Neural cell (in vitro differentiated cells): ENCODE data around the gene NLGN4Y. TPM values are rescaled to one million over a fixed set of nuclear protein-coding genes. Genes with fewer than 3 reads are reported as not detected.

Source experiments
- H2AFZ ChIP-seq: fragments of 200-600, 300-800 bp; sonication (generic), shearing (Covaris generic); 2 replicates; pipeline ENCODE4 v1.6.0; 2014; ENCODE audit warnings: low read depth, mild to moderate bottlenecking, antibody characterized with exemption, low read length, moderate library complexity
- H3F3A ChIP-seq: fragments of 200-600 bp; shearing (Covaris generic); 2 replicates; pipeline ENCODE4 v1.6.1; 2016; ENCODE audit warnings: mild to moderate bottlenecking, moderate library complexity, mixed read lengths, antibody characterized with exemption, low read length; ENCODE audit not compliant: insufficient read depth, poor library complexity, severe bottlenecking
- H3K27ac ChIP-seq: fragments of 200-600, 300-800 bp; sonication (generic), shearing (Covaris generic); 2 replicates; pipeline ENCODE4 v1.5.1; 2014; ENCODE audit warnings: mild to moderate bottlenecking, low read length, moderate library complexity
- H3K27me3 ChIP-seq: fragments of 300-800, 200-600 bp; sonication (generic), shearing (Covaris generic); 2 replicates; pipeline ENCODE4 v1.6.0; 2014; ENCODE audit warnings: mild to moderate bottlenecking, low read depth, low read length, moderate library complexity; ENCODE audit not compliant: insufficient read depth
- H3K36me3 ChIP-seq: fragments of 300-800, 200-600 bp; sonication (generic), shearing (Covaris generic); 2 replicates; pipeline ENCODE4 v1.5.1; 2014; ENCODE audit warnings: mild to moderate bottlenecking, antibody characterized with exemption, low read length, moderate library complexity; ENCODE audit not compliant: insufficient read depth
- H3K4me2 ChIP-seq: fragments of 300-800, 200-600 bp; sonication (generic), shearing (Covaris generic); 2 replicates; pipeline ENCODE4 v1.6.0; 2014; ENCODE audit warnings: mild to moderate bottlenecking, low read length
- H3K4me3 ChIP-seq: fragments of 300-800, 200-600 bp; sonication (generic), shearing (Covaris generic); 2 replicates; pipeline ENCODE4 v1.5.1; 2014; ENCODE audit warnings: mild to moderate bottlenecking, low read length, moderate library complexity
- H3K79me2 ChIP-seq: fragments of 200-600 bp; shearing (Covaris generic); replicated peaks from 2 replicates; pipeline ENCODE4 v1.6.0; 2014; ENCODE audit warnings: mild to moderate bottlenecking, low read length, moderate library complexity; ENCODE audit not compliant: insufficient read depth
- H3K9ac ChIP-seq: fragments of 300-800, 200-600 bp; sonication (generic), shearing (Covaris generic); 2 replicates; pipeline ENCODE4 v1.6.1; 2016; ENCODE audit warnings: mild to moderate bottlenecking, low read length, mixed read lengths
- H3K9me2 ChIP-seq: fragments of 200-600 bp; shearing (Covaris generic); 2 replicates; pipeline ENCODE4 v1.6.1; 2016; ENCODE audit warnings: mild to moderate bottlenecking, low read length, mixed read lengths; ENCODE audit not compliant: insufficient read depth
- H3K9me3 ChIP-seq: fragments of 200-600, 300-800 bp; sonication (generic), shearing (Covaris generic); 2 replicates; pipeline ENCODE4 v1.6.1; 2016; ENCODE audit warnings: mild to moderate bottlenecking, mixed run types, low read length, moderate library complexity, mixed read lengths
- H4K20me1 ChIP-seq: fragments of 200-600 bp; shearing (Covaris generic); 2 replicates; pipeline ENCODE4 v1.6.1; 2016; ENCODE audit warnings: mild to moderate bottlenecking, mixed run types; ENCODE audit not compliant: insufficient read depth
- CTCF ChIP-seq: fragments of 450-650 bp; IDR thresholded peaks from 2 replicates; pipeline ENCODE4 v1.5.1; 2014; ENCODE audit warnings: antibody characterized with exemption, mild to moderate bottlenecking, moderate library complexity; ENCODE audit not compliant: poor library complexity, severe bottlenecking
- EP300 ChIP-seq: fragments of 450-650 bp; conservative IDR thresholded peaks from 2 replicates; pipeline ENCODE4 v1.6.1; 2014; ENCODE audit warnings: antibody characterized with exemption, mild to moderate bottlenecking, moderate library complexity; ENCODE audit not compliant: poor library complexity, severe bottlenecking
- EZH2 ChIP-seq: fragments of 200-600, 300-800 bp; shearing (Covaris generic), sonication (generic); IDR thresholded peaks from 2 replicates; pipeline ENCODE4 v1.6.1; 2014; ENCODE audit warnings: antibody characterized with exemption, low read length, borderline replicate concordance, mild to moderate bottlenecking; ENCODE audit not compliant: insufficient read depth, poor library complexity, severe bottlenecking
- MXI1 ChIP-seq: fragments of 450-650 bp; conservative IDR thresholded peaks from 2 replicates; pipeline ENCODE4 v1.6.1; 2014; ENCODE audit warnings: antibody characterized with exemption, mild to moderate bottlenecking; ENCODE audit not compliant: poor library complexity, severe bottlenecking
- POLR2AphosphoS5 ChIP-seq: IDR thresholded peaks from 2 replicates; pipeline ENCODE4 v1.6.1; 2012
- RAD21 ChIP-seq: fragments of 450-650 bp; conservative IDR thresholded peaks from 2 replicates; pipeline ENCODE4 v1.6.1; 2014; ENCODE audit warnings: antibody characterized with exemption, mild to moderate bottlenecking, moderate library complexity
- SMC3 ChIP-seq: fragments of 450-650 bp; conservative IDR thresholded peaks from 2 replicates; pipeline ENCODE4 v1.6.1; 2014; ENCODE audit warnings: antibody characterized with exemption, mild to moderate bottlenecking, moderate library complexity; ENCODE audit not compliant: poor library complexity
- TAF1 ChIP-seq: IDR thresholded peaks from 2 replicates; pipeline ENCODE4 v1.6.1; 2012; ENCODE audit warnings: low read depth
- polyA plus RNA-seq: library from polyadenylated mRNA; depleted of rRNA; stranded (reverse); fragments of >200 nt; gene quantifications from 2 replicates; pipeline ENCODE4 v1.2.3, GENCODE V29; 2014
- TF ChIP-seq, protein P1 (sequence below): IDR thresholded peaks from 2 replicates; pipeline ENCODE4 v1.6.1; 2012; ENCODE audit warnings: borderline replicate concordance

The NLGN4Y gene
- polyA plus RNA-seq, 1 donor from 2014 or later: 15.2 TPM

GRCh38 chrY:14871971-14872370 lies 347.6 kb downstream of the NLGN4Y start:
- no peak overlapping the region for H2AFZ ChIP-seq
- no peak overlapping the region for H3K4me2 ChIP-seq
- H3K9me3 ChIP-seq: no peaks in the 10 kb centered on the region
- H3K27ac ChIP-seq: no peak overlapping the region
- H3K36me3 ChIP-seq: no peaks in the 10 kb centered on the region
- no peaks in the 10 kb centered on the region for H3K27me3 ChIP-seq
- H3K9ac ChIP-seq: no peak overlapping the region
- no peaks in the 10 kb centered on the region for H3F3A ChIP-seq
- H3K4me3 ChIP-seq: no peak overlapping the region
- no peaks in the 10 kb centered on the region for H3K79me2 ChIP-seq
- TF ChIP-seq POLR2AphosphoS5 (no peak), EZH2 (no peak), SMC3 (no peak), TAF1 (no peak), EP300 (no peak), CTCF (no peak), MXI1 (no peak), RAD21 (no peak)
- TF ChIP-seq, protein P1, sequence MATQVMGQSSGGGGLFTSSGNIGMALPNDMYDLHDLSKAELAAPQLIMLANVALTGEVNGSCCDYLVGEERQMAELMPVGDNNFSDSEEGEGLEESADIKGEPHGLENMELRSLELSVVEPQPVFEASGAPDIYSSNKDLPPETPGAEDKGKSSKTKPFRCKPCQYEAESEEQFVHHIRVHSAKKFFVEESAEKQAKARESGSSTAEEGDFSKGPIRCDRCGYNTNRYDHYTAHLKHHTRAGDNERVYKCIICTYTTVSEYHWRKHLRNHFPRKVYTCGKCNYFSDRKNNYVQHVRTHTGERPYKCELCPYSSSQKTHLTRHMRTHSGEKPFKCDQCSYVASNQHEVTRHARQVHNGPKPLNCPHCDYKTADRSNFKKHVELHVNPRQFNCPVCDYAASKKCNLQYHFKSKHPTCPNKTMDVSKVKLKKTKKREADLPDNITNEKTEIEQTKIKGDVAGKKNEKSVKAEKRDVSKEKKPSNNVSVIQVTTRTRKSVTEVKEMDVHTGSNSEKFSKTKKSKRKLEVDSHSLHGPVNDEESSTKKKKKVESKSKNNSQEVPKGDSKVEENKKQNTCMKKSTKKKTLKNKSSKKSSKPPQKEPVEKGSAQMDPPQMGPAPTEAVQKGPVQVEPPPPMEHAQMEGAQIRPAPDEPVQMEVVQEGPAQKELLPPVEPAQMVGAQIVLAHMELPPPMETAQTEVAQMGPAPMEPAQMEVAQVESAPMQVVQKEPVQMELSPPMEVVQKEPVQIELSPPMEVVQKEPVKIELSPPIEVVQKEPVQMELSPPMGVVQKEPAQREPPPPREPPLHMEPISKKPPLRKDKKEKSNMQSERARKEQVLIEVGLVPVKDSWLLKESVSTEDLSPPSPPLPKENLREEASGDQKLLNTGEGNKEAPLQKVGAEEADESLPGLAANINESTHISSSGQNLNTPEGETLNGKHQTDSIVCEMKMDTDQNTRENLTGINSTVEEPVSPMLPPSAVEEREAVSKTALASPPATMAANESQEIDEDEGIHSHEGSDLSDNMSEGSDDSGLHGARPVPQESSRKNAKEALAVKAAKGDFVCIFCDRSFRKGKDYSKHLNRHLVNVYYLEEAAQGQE: no peak
- no peaks in the 10 kb centered on the region for H4K20me1 ChIP-seq
- no peaks in the 10 kb centered on the region for H3K9me2 ChIP-seq
